K562 (cell line): ENCODE measurements around the gene OBSCN.

Experiments used
- BRD9 ChIP-seq: fragments of 450-650 bp; IDR thresholded peaks from 2 replicates; pipeline ENCODE4 v1.6.1; 2018; ENCODE audit warnings: low read depth; ENCODE audit not compliant: partially characterized antibody
- CC2D1A ChIP-seq: fragments of 450-650 bp; IDR thresholded peaks from 2 replicates; pipeline ENCODE4 v1.6.1; 2017; ENCODE audit warnings: mild to moderate bottlenecking
- FOS ChIP-seq: IDR thresholded peaks from 3 replicates; pipeline ENCODE4 v1.6.1; 2011; ENCODE audit not compliant: insufficient read length; ENCODE audit errors: extremely low read depth
- FOSL1 ChIP-seq: fragments of 200-800 bp; sonication (Bioruptor generic); conservative IDR thresholded peaks from 2 replicates; pipeline ENCODE4 v1.6.1; 2016; ENCODE audit warnings: missing genetic modification characterization, missing compliant biosample characterization
- ZBTB7A ChIP-seq: IDR thresholded peaks from 2 replicates; pipeline ENCODE4 v1.6.1; 2011; ENCODE audit warnings: low read depth, mild to moderate bottlenecking, low read length, moderate library complexity, borderline replicate concordance; ENCODE audit not compliant: control insufficient read depth
- ZNF140 ChIP-seq: fragments of 250-450 bp; sonication (Bioruptor Pico); IDR thresholded peaks from 2 replicates; pipeline ENCODE4 v1.8.0; 2021; ENCODE audit warnings: moderate library complexity, mild to moderate bottlenecking, inconsistent platforms
- ZNF239 ChIP-seq: fragments of 250-450 bp; sonication (Bioruptor Pico); IDR thresholded peaks from 2 replicates; pipeline ENCODE4 v1.4.0; 2020; ENCODE audit warnings: mild to moderate bottlenecking
- ZNF668 ChIP-seq: fragments of 250-450 bp; sonication (Bioruptor Pico); IDR thresholded peaks from 2 replicates; pipeline ENCODE4 v1.8.0; 2022; ENCODE audit warnings: mild to moderate bottlenecking, inconsistent platforms
- TF ChIP-seq, protein P1 (sequence below), 2 experiments: fragments of 450-650 bp in 1 of 2; sonication (generic) in 1 of 2; formaldehyde crosslinking in 1 of 2; IDR thresholded peaks; 2 replicates each; pipeline versions ENCODE4 v1.7.1 to v1.9.0; 2016 to 2022; ENCODE audit warnings: inconsistent platforms in 1 of 2, mild to moderate bottlenecking in 1 of 2, missing genetic modification reagents in 1 of 2

DNA sequence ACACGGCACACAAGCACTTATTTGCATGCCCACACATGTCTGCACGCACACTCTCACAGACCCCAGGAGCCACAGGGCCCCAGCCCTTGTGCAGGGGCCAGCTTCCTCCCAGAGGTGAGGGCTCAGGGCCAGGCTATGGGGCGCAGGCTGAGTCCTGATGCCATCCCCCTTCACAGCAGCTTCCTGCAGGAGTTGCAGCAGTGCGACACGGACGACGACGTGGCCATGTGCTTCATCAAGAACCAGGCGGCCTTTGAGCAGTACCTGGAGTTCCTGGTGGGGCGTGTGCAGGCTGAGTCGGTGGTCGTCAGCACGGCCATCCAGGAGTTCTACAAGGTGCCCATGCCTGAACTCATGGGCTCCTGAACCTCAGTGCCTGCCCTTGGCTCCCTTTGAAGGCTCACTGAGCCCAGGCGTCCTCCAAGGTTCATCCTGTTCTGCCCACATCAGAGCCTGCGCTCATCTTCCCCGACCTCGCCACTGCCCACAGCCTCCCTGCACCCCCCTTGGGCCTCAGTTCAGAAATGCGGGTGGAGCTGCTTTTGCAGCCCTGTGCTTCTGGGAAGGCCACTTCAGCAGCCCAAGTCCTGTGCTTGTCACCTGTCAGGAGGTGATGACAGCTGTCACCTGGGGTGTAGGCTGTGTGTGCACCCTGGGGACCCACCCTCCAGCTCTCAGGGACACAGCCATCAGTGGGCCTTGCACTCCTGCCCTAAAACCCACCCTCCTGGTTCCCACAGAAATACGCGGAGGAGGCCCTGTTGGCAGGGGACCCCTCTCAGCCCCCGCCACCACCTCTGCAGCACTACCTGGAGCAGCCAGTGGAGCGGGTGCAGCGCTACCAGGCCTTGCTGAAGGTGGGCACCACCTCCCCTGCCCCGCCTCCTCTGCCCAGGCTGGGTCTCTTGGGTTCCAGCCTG, 132.2 kb downstream of the OBSCN start:
- no peak for TF ChIP-seq FOS
- no peak for TF ChIP-seq ZBTB7A
- TF ChIP-seq, protein P1, sequence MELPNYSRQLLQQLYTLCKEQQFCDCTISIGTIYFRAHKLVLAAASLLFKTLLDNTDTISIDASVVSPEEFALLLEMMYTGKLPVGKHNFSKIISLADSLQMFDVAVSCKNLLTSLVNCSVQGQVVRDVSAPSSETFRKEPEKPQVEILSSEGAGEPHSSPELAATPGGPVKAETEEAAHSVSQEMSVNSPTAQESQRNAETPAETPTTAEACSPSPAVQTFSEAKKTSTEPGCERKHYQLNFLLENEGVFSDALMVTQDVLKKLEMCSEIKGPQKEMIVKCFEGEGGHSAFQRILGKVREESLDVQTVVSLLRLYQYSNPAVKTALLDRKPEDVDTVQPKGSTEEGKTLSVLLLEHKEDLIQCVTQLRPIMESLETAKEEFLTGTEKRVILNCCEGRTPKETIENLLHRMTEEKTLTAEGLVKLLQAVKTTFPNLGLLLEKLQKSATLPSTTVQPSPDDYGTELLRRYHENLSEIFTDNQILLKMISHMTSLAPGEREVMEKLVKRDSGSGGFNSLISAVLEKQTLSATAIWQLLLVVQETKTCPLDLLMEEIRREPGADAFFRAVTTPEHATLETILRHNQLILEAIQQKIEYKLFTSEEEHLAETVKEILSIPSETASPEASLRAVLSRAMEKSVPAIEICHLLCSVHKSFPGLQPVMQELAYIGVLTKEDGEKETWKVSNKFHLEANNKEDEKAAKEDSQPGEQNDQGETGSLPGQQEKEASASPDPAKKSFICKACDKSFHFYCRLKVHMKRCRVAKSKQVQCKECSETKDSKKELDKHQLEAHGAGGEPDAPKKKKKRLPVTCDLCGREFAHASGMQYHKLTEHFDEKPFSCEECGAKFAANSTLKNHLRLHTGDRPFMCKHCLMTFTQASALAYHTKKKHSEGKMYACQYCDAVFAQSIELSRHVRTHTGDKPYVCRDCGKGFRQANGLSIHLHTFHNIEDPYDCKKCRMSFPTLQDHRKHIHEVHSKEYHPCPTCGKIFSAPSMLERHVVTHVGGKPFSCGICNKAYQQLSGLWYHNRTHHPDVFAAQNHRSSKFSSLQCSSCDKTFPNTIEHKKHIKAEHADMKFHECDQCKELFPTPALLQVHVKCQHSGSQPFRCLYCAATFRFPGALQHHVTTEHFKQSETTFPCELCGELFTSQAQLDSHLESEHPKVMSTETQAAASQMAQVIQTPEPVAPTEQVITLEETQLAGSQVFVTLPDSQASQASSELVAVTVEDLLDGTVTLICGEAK (IDR thresholded peaks at IDR 0.05) = no peak
- TF ChIP-seq, protein P1 (CRISPR knock-in tag; IDR thresholded peaks at IDR 0.05) = no peak
- no peak for TF ChIP-seq CC2D1A
- no peak for TF ChIP-seq ZNF239 (CRISPR knock-in tag)
- no peak for TF ChIP-seq FOSL1 (tag)
- TF ChIP-seq ZNF140 = no peak
- TF ChIP-seq BRD9 = no peak
- no peak for TF ChIP-seq ZNF668 (CRISPR knock-in tag)
